AG10803 (cell line): ENCODE data around the gene MBNL3.

ENCODE experiments used
- DNase-seq: peaks from one replicate; pipeline ENCODE4 v3.0.0; 2010; ENCODE audit warnings: low read depth
- H3K4me3 ChIP-seq: 2 replicates; pipeline ENCODE4 v1.5.1; 2011; ENCODE audit warnings: mild to moderate bottlenecking, low read length, control low read depth
- TF ChIP-seq, protein P1 (sequence below): conservative IDR thresholded peaks from 2 replicates; pipeline ENCODE4 v1.5.1; 2011; ENCODE audit warnings: mild to moderate bottlenecking, low read length, control low read depth, inconsistent platforms

MBNL3 gene

DNA sequence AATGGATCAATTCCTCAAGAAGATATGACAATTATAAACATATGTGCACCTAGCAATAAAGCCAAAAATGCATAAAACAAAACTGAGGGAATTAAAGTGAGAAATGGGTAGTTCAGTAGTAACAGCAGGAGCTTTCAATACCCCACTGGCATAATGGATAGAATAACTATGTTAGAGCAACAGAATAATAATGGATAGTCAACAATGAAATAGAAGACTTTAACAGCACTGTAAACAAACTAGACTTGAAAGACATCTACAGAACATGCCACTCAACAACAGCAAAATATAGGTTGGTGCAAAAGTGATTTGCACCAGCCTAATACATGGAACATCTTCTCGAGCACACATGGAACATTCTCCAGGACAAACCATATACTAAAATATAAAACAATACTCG, 20.0 kb upstream of the MBNL3 start:
- TF ChIP-seq, protein P1, sequence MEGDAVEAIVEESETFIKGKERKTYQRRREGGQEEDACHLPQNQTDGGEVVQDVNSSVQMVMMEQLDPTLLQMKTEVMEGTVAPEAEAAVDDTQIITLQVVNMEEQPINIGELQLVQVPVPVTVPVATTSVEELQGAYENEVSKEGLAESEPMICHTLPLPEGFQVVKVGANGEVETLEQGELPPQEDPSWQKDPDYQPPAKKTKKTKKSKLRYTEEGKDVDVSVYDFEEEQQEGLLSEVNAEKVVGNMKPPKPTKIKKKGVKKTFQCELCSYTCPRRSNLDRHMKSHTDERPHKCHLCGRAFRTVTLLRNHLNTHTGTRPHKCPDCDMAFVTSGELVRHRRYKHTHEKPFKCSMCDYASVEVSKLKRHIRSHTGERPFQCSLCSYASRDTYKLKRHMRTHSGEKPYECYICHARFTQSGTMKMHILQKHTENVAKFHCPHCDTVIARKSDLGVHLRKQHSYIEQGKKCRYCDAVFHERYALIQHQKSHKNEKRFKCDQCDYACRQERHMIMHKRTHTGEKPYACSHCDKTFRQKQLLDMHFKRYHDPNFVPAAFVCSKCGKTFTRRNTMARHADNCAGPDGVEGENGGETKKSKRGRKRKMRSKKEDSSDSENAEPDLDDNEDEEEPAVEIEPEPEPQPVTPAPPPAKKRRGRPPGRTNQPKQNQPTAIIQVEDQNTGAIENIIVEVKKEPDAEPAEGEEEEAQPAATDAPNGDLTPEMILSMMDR = no peak
- no peak overlapping the region for H3K4me3 ChIP-seq
- DNase-seq = no peak

GRCh38 chrX:132505116-132505515, 16.3 kb upstream of the MBNL3 start:
- TF ChIP-seq, protein P1 = no peak
- H3K4me3 ChIP-seq = no peak overlapping the region
- DNase-seq = peak; percentile 58

GRCh38 chrX:132504417-132504816, 15.6 kb upstream of the MBNL3 start:
- H3K4me3 ChIP-seq = no peak overlapping the region
- TF ChIP-seq, protein P1 = no peak
- DNase-seq = no peak

DNA sequence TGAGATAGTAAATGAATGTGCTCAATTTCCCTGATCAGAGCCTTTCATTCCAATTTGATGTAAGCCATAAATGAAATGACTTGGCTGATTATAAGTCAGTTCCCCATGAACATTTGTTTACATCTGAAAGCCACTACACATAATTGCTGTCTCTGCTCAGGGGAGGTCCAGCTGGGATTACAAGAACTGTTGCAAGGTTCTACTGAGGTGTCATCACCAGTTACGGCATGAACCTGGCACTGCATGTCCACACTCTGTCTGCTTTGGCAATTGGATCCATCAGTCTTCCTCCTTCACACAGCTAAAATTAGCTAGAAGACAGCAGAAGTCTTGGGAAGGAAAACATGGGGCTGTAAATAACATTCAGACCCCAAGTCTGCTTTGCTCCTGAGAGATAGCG, 12.8 kb upstream of the MBNL3 start:
- TF ChIP-seq, protein P1 = no peak
- H3K4me3 ChIP-seq = no peak overlapping the region
- DNase-seq = peak; percentile 18

DNA sequence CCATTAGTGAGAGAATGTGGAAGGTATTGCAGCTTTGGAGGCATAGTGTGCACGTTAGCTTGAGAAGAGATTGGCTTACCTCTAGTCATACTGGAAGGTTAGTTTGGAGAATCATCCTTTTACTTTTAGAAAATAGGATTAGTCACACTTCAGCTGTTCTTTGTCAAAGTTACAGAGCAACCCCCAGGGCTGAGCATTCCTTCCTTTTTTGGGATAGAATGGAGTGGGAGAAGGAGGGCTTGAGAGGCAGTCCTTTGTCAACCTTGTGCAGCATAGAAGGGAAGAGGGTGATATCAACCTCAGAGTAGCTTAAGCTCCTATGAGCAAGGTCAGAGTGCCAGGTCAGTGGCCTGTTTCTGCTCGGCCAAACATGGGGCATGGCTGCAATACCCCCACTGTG, 8.6 kb upstream of the MBNL3 start:
- no peak for DNase-seq
- TF ChIP-seq, protein P1 = no peak
- H3K4me3 ChIP-seq = no peak overlapping the region

GRCh38 chrX:132493095-132493494, 4.3 kb upstream of the MBNL3 start:
- TF ChIP-seq, protein P1 = no peak
- no peak for DNase-seq
- H3K4me3 ChIP-seq = no peak overlapping the region

DNA sequence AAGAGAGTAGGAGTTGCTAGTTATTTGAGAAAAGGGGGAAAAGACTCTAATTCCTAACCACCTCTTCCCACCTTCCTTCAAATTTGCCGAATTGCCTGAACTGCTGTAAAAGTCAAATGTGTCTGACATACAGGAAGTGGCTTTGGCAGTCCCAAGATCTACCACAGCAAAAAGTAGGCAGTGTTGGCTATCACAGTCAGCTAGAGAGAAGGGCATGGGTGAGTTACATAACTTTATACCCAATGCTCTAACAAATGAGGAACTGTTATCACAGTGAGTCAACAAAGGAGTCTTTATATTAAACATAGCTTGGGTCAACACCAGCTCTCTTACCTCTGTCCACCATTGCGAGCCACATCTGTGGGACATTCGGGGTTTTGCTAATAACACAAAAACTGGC, 2.4 kb upstream of the MBNL3 start:
- no peak overlapping the region for H3K4me3 ChIP-seq
- TF ChIP-seq, protein P1 = no peak
- no peak for DNase-seq
